ENCODE data around the gene CCL17. TPM values are rescaled to one million over a fixed set of nuclear protein-coding genes. Genes with fewer than 3 reads are reported as not detected.

CCL17 gene
- total and polyA plus RNA-seq, 2 of the 4 experiments (the other 2 are of a cell fraction): not detected

- in situ Hi-C loops (cut with MboI; ENCODE audit: low sequenced_read_pairs): loop anchor here (10.0 kb wide), 1 partner anchor 325 kb away; no protein-coding TSS in a partner anchor
- Histone ChIP-seq H3K27ac (ENCODE audit: insufficient read depth, low read length) (no peak overlapping the region), H3K14ac (replicated peaks; ENCODE audit: low read depth, low read length) (no peak overlapping the region), H2BK5ac (ENCODE audit: low read depth, low read length, poor library complexity, severe bottlenecking) (no peak overlapping the region), H3K18ac (ENCODE audit: low read depth, low read length) (no peak overlapping the region), H3K9me1 (ENCODE audit: insufficient read depth, low read length) (no peaks in the 10 kb centered on the region), H3K4me3 (ENCODE audit: insufficient read depth, low read depth, low read length) (no peak overlapping the region), H3K9ac (ENCODE audit: low read depth, low read length) (no peak overlapping the region), H3K79me1 (ENCODE audit: low read depth in 1 of 2, low read length in 2 of 2) (no peaks in the 10 kb centered on the region), H3K4me2 (ENCODE audit: low read depth, low read length) (no peak overlapping the region), H3K56ac (ENCODE audit: extremely low read depth, insufficient read depth, low read length) (no peak overlapping the region), H2BK20ac (ENCODE audit: low read depth, low read length) (no peak overlapping the region), H3K4me1 (ENCODE audit: control insufficient read depth, insufficient read depth, low read length) (no peaks in the 10 kb centered on the region), H2AK9ac (replicated peaks; ENCODE audit: low read depth, low read length, poor library complexity) (no peak overlapping the region), H4K91ac (ENCODE audit: insufficient read depth, low read depth, low read length) (no peak overlapping the region), H4K20me1 (ENCODE audit: insufficient read depth, low read length) (no peaks in the 10 kb centered on the region), H3K23ac (ENCODE audit: low read depth, low read length) (no peak overlapping the region), H3K4ac (ENCODE audit: low read depth, low read length) (no peak overlapping the region), H3K27me3 (ENCODE audit: control insufficient read depth, insufficient read depth, low read length) (peaks cover 56% of the 10 kb centered on the region), H3K36me3 (ENCODE audit: control insufficient read depth, insufficient read depth, low read length) (no peaks in the 10 kb centered on the region), H4K8ac (ENCODE audit: low read depth in 2 of 2, low read length in 2 of 2) (no peak overlapping the region), H2BK120ac (ENCODE audit: low read depth, low read length) (no peak overlapping the region), H3K9me3 (ENCODE audit: control insufficient read depth, insufficient read depth, low read length) (no peaks in the 10 kb centered on the region), H4K5ac (ENCODE audit: low read depth, low read length) (no peak overlapping the region), H2AFZ (replicated peaks; ENCODE audit: low read length, poor library complexity) (peak overlapping the region; percentile 17), H2AK5ac (ENCODE audit: low read depth, low read length) (no peak overlapping the region), H2BK15ac (ENCODE audit: low read depth, low read length) (no peak overlapping the region)
- ChIA-PET POLR2A (ENCODE audit: unreplicated experiment) (no interaction called here), CTCF (interaction anchor here (0.6 to 1.0 kb wide), 2 partner anchors 7 to 224 kb away, joined by 3 to 6 read pairs; partner anchors contain the start of genes PSME3IP1 and RSPRY1)
- WGBS, 2 experiments (ENCODE audit: extremely low coverage in 2 of 2, insufficient read length in 1 of 2): 40% methylated on average over 5 of the region's 14 CpGs; no CpG with 5 or more reads in 1 of the 2 experiments
- no peak for ATAC-seq (ENCODE audit: low read depth)
- no TSS peak for BruUV-seq (replicated peaks)
- intact Hi-C loops (cut with micrococcal nuclease): no loop called here
- TF ChIP-seq POLR2A (IDR thresholded peaks at IDR 0.05; ENCODE audit: low read depth, low read length) (no peak), NFE2L2 (IDR thresholded peaks at IDR 0.05; ENCODE audit: low read depth, low read length) (no peak), CEBPB (IDR thresholded peaks at IDR 0.05; ENCODE audit: low read depth, low read length) (no peak), RCOR1 (IDR thresholded peaks at IDR 0.05; ENCODE audit: insufficient replicate concordance, low read length) (no peak), MAZ (IDR thresholded peaks at IDR 0.05; ENCODE audit: borderline replicate concordance, low read depth, low read length) (no peak), SMC3 (IDR thresholded peaks at IDR 0.05; ENCODE audit: low read depth, low read length) (no peak), RFX5 (IDR thresholded peaks at IDR 0.05; ENCODE audit: low read depth, low read length) (no peak), CTCF (conservative IDR thresholded peaks at IDR 0.05; ENCODE audit: low read depth, low read length) (no peak), RAD21 (IDR thresholded peaks at IDR 0.05; ENCODE audit: low read length) (no peak), BHLHE40 (IDR thresholded peaks at IDR 0.05; ENCODE audit: low read depth, low read length) (no peak)
- DNase-seq: no peak
- dilution Hi-C loops (cut with HindIII; ENCODE audit: low sequenced_read_pairs, unreplicated experiment): no loop called here
These were observed 5.5 kb downstream of the CCL17 start for GRCh38 chr16:57409870-57410587.

Data from IMR-90 (cell line).